Smooth muscle cell (in vitro differentiated cells): ENCODE measurements around the gene FBN3. TPM values are rescaled to one million over a fixed set of nuclear protein-coding genes. Genes with fewer than 3 reads are reported as not detected.

Experiments used
- DNase-seq: peaks from one replicate; lab custom pipeline; 2025; ENCODE audit not compliant: unreplicated experiment; lab: John Stamatoyannopoulos, UW
- H2AFZ ChIP-seq: fragments of 200-600 bp; sonication (generic); 2 replicates; pipeline ENCODE4 v1.6.0; 2016; ENCODE audit warnings: antibody characterized with exemption, low read depth, mild to moderate bottlenecking
- H3F3A ChIP-seq: fragments of 200-600 bp; sonication (generic); 2 replicates; pipeline ENCODE4 v1.6.0; 2017; ENCODE audit warnings: antibody characterized with exemption, low read depth
- H3K27ac ChIP-seq: fragments of 200-600 bp; sonication (generic); 2 replicates; pipeline ENCODE4 v1.5.1; 2016; ENCODE audit warnings: low read depth, mild to moderate bottlenecking
- H3K27me3 ChIP-seq: fragments of 200-600 bp; sonication (generic); 2 replicates; pipeline ENCODE4 v1.6.1; 2016; ENCODE audit warnings: low read depth, mild to moderate bottlenecking
- H3K36me3 ChIP-seq: fragments of 200-600 bp; sonication (generic); 2 replicates; pipeline ENCODE4 v1.5.1; 2016; ENCODE audit warnings: low read depth
- H3K4me1 ChIP-seq: fragments of 200-600 bp; sonication (generic); 2 replicates; pipeline ENCODE4 v1.5.1; 2016; ENCODE audit warnings: low read depth
- H3K4me2 ChIP-seq: fragments of 200-600 bp; sonication (generic); 2 replicates; pipeline ENCODE4 v1.6.0; 2016; ENCODE audit warnings: mild to moderate bottlenecking
- H3K4me3 ChIP-seq: fragments of 200-600 bp; sonication (generic); 2 replicates; pipeline ENCODE4 v1.5.1; 2016; ENCODE audit warnings: mild to moderate bottlenecking
- H3K79me2 ChIP-seq: fragments of 200-600 bp; sonication (generic); 2 replicates; pipeline ENCODE4 v1.6.0; 2016; ENCODE audit warnings: low read depth, mild to moderate bottlenecking
- H3K9ac ChIP-seq: fragments of 200-600 bp; sonication (generic); 2 replicates; pipeline ENCODE4 v1.6.0; 2016; ENCODE audit warnings: low read depth
- H3K9me3 ChIP-seq: fragments of 200-600 bp; sonication (generic); replicated peaks from 2 replicates; pipeline ENCODE4 v1.5.1; 2016; ENCODE audit warnings: low read depth
- H4K20me1 ChIP-seq: fragments of 200-600 bp; sonication (generic); 2 replicates; pipeline ENCODE4 v1.6.0; 2016; ENCODE audit warnings: low read depth
- CTCF ChIP-seq: fragments of 200-600 bp; sonication (generic); IDR thresholded peaks from 2 replicates; pipeline ENCODE4 v1.5.1; 2017; ENCODE audit warnings: borderline replicate concordance, mild to moderate bottlenecking, antibody characterized with exemption; ENCODE audit not compliant: insufficient read depth, poor library complexity, severe bottlenecking
- WGBS: methylation state at CpG from one replicate; pipeline ENCODE4 v1.1.7; 2016; ENCODE audit warnings: low lambda C conversion rate; 5-methylcytosine and 5-hydroxymethylcytosine counted together
- polyA plus RNA-seq: library from polyadenylated mRNA; unstranded; fragments of >200 nt; fragmentation: Nextera tagmentation; extraction: Ambion mirVana; gene quantifications from 2 replicates; pipeline ENCODE4 v1.2.1, GENCODE V29; 2016
- total RNA-seq: library from RNA; depleted of rRNA; stranded (reverse); fragments of >200 nt; gene quantifications from 2 replicates; pipeline ENCODE4 v1.2.3, GENCODE V29; 2014

Gene FBN3
- total and polyA plus RNA-seq, 2 experiments from 2014 or later = not detected

- no peaks in the 10 kb centered on the region for H3K9me3 ChIP-seq
- WGBS = 84% methylated on average over 13 of the region's 13 CpGs
- H3K4me3 ChIP-seq = no peak overlapping the region
- H2AFZ ChIP-seq = no peak overlapping the region
- H4K20me1 ChIP-seq = no peaks in the 10 kb centered on the region
- H3K4me1 ChIP-seq = no peaks in the 10 kb centered on the region
- no peaks in the 10 kb centered on the region for H3K27me3 ChIP-seq
- no peak overlapping the region for H3K27ac ChIP-seq
- no peaks in the 10 kb centered on the region for H3K36me3 ChIP-seq
- H3K79me2 ChIP-seq = no peaks in the 10 kb centered on the region
- DNase-seq = no peak
- H3F3A ChIP-seq = no peaks in the 10 kb centered on the region
- no peak overlapping the region for H3K9ac ChIP-seq
- no peak overlapping the region for H3K4me2 ChIP-seq
- TF ChIP-seq CTCF = peak; percentile 58
Measured at GRCh38 chr19:8069096-8069973, 80.1 kb downstream of the FBN3 start.

- no peaks in the 10 kb centered on the region for H3K79me2 ChIP-seq
- no peak for TF ChIP-seq CTCF
- no peaks in the 10 kb centered on the region for H3K27me3 ChIP-seq
- no peak overlapping the region for H3K9ac ChIP-seq
- H3K4me3 ChIP-seq = no peak overlapping the region
- whole genome bisulfite sequencing = 95% methylated on average over 20 of the region's 20 CpGs
- H2AFZ ChIP-seq = no peak overlapping the region
- H3F3A ChIP-seq = no peaks in the 10 kb centered on the region
- no peak for DNase-seq
- H3K4me2 ChIP-seq = no peak overlapping the region
- no peaks in the 10 kb centered on the region for H3K36me3 ChIP-seq
- H3K4me1 ChIP-seq = no peaks in the 10 kb centered on the region
- no peak overlapping the region for H3K27ac ChIP-seq
- no peaks in the 10 kb centered on the region for H3K9me3 ChIP-seq
- no peaks in the 10 kb centered on the region for H4K20me1 ChIP-seq
Measured at GRCh38 chr19:8065875-8066261, 83.5 kb downstream of the FBN3 start.

GRCh38 chr19:8064911-8065874 lies 84.2 kb downstream of the FBN3 start:
- H3K9me3 ChIP-seq = no peaks in the 10 kb centered on the region
- no peak overlapping the region for H3K9ac ChIP-seq
- WGBS = 87% methylated on average over 20 of the region's 24 CpGs
- TF ChIP-seq CTCF = no peak
- no peak overlapping the region for H3K4me2 ChIP-seq
- H3K27me3 ChIP-seq = no peaks in the 10 kb centered on the region
- no peak for DNase-seq
- no peaks in the 10 kb centered on the region for H3K36me3 ChIP-seq
- no peak overlapping the region for H2AFZ ChIP-seq
- no peaks in the 10 kb centered on the region for H3K4me1 ChIP-seq
- no peak overlapping the region for H3K27ac ChIP-seq
- no peak overlapping the region for H3K4me3 ChIP-seq
- H3F3A ChIP-seq = no peaks in the 10 kb centered on the region
- H3K79me2 ChIP-seq = no peaks in the 10 kb centered on the region
- H4K20me1 ChIP-seq = no peaks in the 10 kb centered on the region
